Esophagus squamous epithelium (tissue), 5 donors: ENCODE data around the gene SH3PXD2A. TPM values are rescaled to one million over a fixed set of nuclear protein-coding genes. Genes with fewer than 3 reads are reported as not detected.
A peak's percentile ranks its signal among the peaks of the same experiment; 100 is the strongest.
"Not testable (repeated sequence)": the region's sequence is repeated elsewhere in the genome, so short reads cannot be mapped to it uniquely, and the experiment has no call there.

Experiments
- DNase-seq: peaks from one replicate; lab custom pipeline; 2025; lab: John Stamatoyannopoulos, UW
- H3K27ac ChIP-seq, 4 donors: fragments of 200-600 bp; sonication (generic); one replicate each; pipeline ENCODE4 v1.5.1; 2016 to 2019; ENCODE audit warnings: mild to moderate bottlenecking in 1 of 4
- H3K27me3 ChIP-seq, 4 donors: fragments of 200-600 bp; sonication (generic); 1 replicate in 3 of 4; 2 replicates in 1 of 4; pipeline versions ENCODE4 v1.5.1 to v1.6.0; 2017 to 2021; ENCODE audit warnings: antibody characterized with exemption in 1 of 4
- H3K36me3 ChIP-seq, 3 donors: fragments of 200-600 bp; sonication (generic); one replicate each; pipeline ENCODE4 v1.5.1; 2016 to 2019
- H3K4me1 ChIP-seq, 3 donors: fragments of 200-600 bp; sonication (generic); one replicate each; pipeline ENCODE4 v1.5.1; 2017 to 2019
- H3K4me3 ChIP-seq, 4 donors: fragments of 200-600 bp; sonication (generic); 1 replicate in 3 of 4; 2 replicates in 1 of 4; pipeline ENCODE4 v1.5.1; 2016 to 2019; ENCODE audit warnings: mild to moderate bottlenecking in 2 of 4, moderate library complexity in 1 of 4
- H3K9me3 ChIP-seq, 3 donors: fragments of 200-600 bp; sonication (generic); one replicate each; pipeline ENCODE4 v1.5.1; 2016 to 2019
- CTCF ChIP-seq, 6 experiments: fragments of 450-650 bp in 4 of 6; fragments of 200-600 bp in 2 of 6; sonication (generic) in 2 of 6; IDR thresholded peaks; one replicate each; pipeline ENCODE4 v1.5.1; 2016 to 2019; ENCODE audit warnings: antibody characterized with exemption in 6 of 6, mild to moderate bottlenecking in 4 of 6, moderate library complexity in 4 of 6
- POLR2A ChIP-seq, 4 donors: fragments of 450-650 bp; IDR thresholded peaks; one replicate each; pipeline ENCODE4 v1.6.1; 2017; ENCODE audit warnings: antibody characterized with exemption in 4 of 4, mild to moderate bottlenecking in 4 of 4, moderate library complexity in 3 of 4
- WGBS, 2 donors: methylation state at CpG; one replicate each; pipeline ENCODE4 v1.1.5; 2018; 5-methylcytosine and 5-hydroxymethylcytosine counted together
- intact Hi-C: fragments of 100-400 bp; cut with DNase I; formaldehyde crosslinking; loops from one replicate; pipeline ENCODE4 v1.15.0; 2022
- total RNA-seq, 4 donors: library from RNA; depleted of rRNA; stranded (reverse); fragments of >200 nt; gene quantifications; one replicate each; pipeline ENCODE4 v1.1.0, GENCODE V29; 2016
- donor health status: DM: yes; HTN: yes; CAD: no.

Gene SH3PXD2A
- total RNA-seq, 4 donors from 2014 or later: 25.1 to 57.8 (median 42.7) TPM

DNA sequence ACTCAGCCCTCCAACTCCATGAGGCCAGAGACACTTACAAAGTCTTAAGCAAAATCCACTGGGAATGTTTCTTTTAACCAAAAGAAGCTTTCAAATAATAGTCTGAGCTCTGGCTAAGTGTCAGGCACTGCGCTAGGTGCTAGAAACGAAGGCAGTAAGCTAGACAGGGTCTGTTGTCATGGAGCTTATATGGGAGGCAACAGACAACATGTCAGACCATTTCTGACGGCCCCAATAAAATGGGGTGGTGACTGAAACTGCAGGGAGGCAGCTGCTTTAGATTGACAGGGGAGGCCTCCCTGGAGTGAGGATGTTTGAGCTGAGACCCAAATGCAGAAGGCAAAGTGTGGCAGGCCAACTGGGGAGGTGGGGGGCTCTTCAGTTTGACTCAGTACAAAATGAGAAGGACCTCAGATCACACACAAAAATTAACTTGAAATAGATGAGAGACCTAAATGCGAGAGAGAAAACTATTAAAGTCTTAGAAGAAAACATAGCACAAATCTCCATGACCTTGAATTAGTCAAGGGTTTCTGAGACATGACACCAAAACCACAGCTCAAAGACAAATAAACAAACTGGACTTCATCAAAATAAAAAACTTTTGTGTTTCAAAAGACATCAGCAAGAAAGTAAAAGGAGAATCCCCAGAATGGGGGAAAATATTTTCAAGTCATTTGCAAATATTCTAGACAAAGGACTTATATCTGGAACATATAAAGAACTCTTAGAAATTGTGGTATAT is 40.6 kb downstream of the SH3PXD2A start:
- intact Hi-C loops: no loop called here
- H3K4me1 ChIP-seq: peaks cover 7 to 47% (median 7%) of the 10 kb centered on the region in 3 donors
- no peaks in the 10 kb centered on the region for H3K36me3 ChIP-seq
- H3K4me3 ChIP-seq: no peak overlapping the region
- 67 to 76% methylated on average over 4 of the region's 4 CpGs for WGBS, 2 donors
- TF ChIP-seq CTCF (IDR thresholded peaks at IDR 0.05): no peak
- TF ChIP-seq POLR2A (IDR thresholded peaks at IDR 0.05): no peak
- no peak overlapping the region for H3K27ac ChIP-seq
- H3K27me3 ChIP-seq: no peaks in the 10 kb centered on the region
- DNase-seq: no peak
- H3K9me3 ChIP-seq: no peaks in the 10 kb centered on the region

- no peaks in the 10 kb centered on the region for H3K9me3 ChIP-seq
- TF ChIP-seq CTCF (IDR thresholded peaks at IDR 0.05) (no peak), POLR2A (IDR thresholded peaks at IDR 0.05) (no peak)
- no peaks in the 10 kb centered on the region for H3K36me3 ChIP-seq
- peaks cover under 1 to 42% (median 4%) of the 10 kb centered on the region in 3 donors for H3K4me1 ChIP-seq
- intact Hi-C loops: no loop called here
- no peaks in the 10 kb centered on the region for H3K27me3 ChIP-seq
- 59 to 71% methylated on average over 4 to 5 of the region's 7 CpGs for WGBS, 2 donors
- no peak overlapping the region for H3K4me3 ChIP-seq
- no peak overlapping the region for H3K27ac ChIP-seq
- DNase-seq: no peak
Observed at GRCh38 chr10:103814105-103814504, 41.3 kb downstream of the SH3PXD2A start.

- peaks cover 0 to 40% (median 4%) of the 10 kb centered on the region in 3 donors for H3K4me1 ChIP-seq
- H3K4me3 ChIP-seq, H3K36me3 ChIP-seq, H3K9me3 ChIP-seq, H3K27ac ChIP-seq, DNase-seq, intact Hi-C loops, H3K27me3 ChIP-seq: not testable (repeated sequence)
- WGBS, 2 donors: 91 to 96% methylated on average over 4 of the region's 4 CpGs
Observed at GRCh38 chr10:103813312-103813711, 42.1 kb downstream of the SH3PXD2A start.

DNA sequence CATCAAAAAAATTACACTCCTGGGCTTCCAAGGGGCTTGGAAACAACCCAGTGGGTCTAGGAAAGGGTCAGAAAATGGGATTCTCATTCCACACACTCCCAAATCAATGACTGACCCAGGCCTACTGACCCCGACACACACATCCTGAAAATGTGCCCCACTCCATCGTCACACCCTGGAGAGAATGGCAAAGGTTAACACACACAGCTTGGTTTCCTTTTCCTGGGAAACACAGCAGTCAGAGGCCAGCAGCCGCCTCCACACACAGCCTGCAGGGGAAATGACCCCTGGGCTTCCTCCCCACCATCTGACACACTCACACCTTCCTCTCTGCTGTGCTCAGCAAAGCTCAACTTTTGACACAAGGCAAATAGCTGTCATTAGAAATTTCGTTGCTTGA is 42.9 kb downstream of the SH3PXD2A start:
- WGBS, 2 donors: 49 to 50% methylated on average over 2 to 3 of the region's 4 CpGs
- Histone ChIP-seq H3K4me3 (no peak overlapping the region), H3K27me3 (no peaks in the 10 kb centered on the region), H3K27ac (peak overlapping the region in 1 of 4 donors; percentile 3), H3K4me1 (peaks cover 0 to 43% (median 4%) of the 10 kb centered on the region in 3 donors), H3K36me3 (no peaks in the 10 kb centered on the region), H3K9me3 (no peaks in the 10 kb centered on the region)
- DNase-seq: no peak
- intact Hi-C loops: no loop called here
- no peak for TF ChIP-seq CTCF (IDR thresholded peaks at IDR 0.05)
- TF ChIP-seq POLR2A (IDR thresholded peaks at IDR 0.05): no peak

DNA sequence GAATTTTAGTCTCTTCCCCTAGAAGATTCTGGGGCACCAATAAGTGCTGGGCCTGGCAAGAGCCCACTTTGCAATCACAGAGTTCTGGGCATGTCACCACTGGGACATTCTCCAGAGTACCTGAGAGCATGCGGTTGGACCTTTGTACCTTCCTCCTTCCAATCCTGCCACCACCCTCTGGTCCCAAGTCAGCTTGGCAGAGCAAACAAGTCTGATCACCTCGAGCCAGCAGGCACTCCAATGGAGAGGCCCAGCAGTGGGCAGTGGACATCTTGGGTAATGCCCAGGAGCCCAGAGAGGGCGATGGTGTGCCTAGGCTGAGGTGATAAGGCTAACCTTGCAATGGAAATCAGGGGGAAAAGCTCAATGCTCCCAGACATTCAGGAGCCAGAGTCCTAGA is 43.4 kb downstream of the SH3PXD2A start:
- no peak for DNase-seq
- Histone ChIP-seq H3K27ac (no peak overlapping the region), H3K27me3 (no peaks in the 10 kb centered on the region), H3K4me3 (no peak overlapping the region), H3K4me1 (peaks cover 0 to 43% (median 4%) of the 10 kb centered on the region in 3 donors), H3K36me3 (no peaks in the 10 kb centered on the region), H3K9me3 (no peaks in the 10 kb centered on the region)
- TF ChIP-seq POLR2A (IDR thresholded peaks at IDR 0.05): no peak
- no peak for TF ChIP-seq CTCF (IDR thresholded peaks at IDR 0.05)
- intact Hi-C loops: no loop called here
- WGBS, 2 donors: 54 to 100% methylated on average over 1 to 3 of the region's 3 CpGs
